ENCODE measurements around the gene ADARB2.

DNA sequence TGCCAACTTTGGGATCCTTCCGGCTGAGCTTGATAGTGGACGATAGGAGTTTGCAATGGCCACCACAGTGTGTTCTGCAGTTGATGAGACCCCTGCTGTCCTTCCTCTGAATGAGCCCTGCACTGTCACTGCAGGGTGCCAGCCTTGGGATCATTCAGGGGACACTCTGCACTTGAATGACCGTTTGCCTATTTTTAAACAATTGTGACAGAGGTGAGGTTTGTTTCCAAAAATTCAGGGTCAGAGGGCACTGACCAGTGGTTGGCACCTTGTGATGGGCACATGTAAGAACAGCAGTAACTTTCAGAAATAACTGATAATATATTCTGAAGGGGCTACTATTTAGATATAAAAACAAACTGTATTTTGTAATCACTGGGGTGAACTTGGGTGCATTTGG is 48.5 kb upstream of the ADARB2 start:
- no peak for TF ChIP-seq POLR2A (IDR thresholded peaks at IDR 0.05)
- TF ChIP-seq, protein P1, sequence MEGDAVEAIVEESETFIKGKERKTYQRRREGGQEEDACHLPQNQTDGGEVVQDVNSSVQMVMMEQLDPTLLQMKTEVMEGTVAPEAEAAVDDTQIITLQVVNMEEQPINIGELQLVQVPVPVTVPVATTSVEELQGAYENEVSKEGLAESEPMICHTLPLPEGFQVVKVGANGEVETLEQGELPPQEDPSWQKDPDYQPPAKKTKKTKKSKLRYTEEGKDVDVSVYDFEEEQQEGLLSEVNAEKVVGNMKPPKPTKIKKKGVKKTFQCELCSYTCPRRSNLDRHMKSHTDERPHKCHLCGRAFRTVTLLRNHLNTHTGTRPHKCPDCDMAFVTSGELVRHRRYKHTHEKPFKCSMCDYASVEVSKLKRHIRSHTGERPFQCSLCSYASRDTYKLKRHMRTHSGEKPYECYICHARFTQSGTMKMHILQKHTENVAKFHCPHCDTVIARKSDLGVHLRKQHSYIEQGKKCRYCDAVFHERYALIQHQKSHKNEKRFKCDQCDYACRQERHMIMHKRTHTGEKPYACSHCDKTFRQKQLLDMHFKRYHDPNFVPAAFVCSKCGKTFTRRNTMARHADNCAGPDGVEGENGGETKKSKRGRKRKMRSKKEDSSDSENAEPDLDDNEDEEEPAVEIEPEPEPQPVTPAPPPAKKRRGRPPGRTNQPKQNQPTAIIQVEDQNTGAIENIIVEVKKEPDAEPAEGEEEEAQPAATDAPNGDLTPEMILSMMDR (IDR thresholded peaks at IDR 0.05) = no peak

Data from Peyer's patch (tissue), 4 donors.